ENCODE results near the gene RAB23.
A peak's percentile ranks its signal among the peaks of the same experiment; 100 is the strongest.

RAB23 gene

GRCh38 chr6:57177545-57178265 lies 44.4 kb downstream of the RAB23 start:
- no peak for DNase-seq

GRCh38 chr6:57174511-57174907 lies 47.6 kb downstream of the RAB23 start:
- DNase-seq: no peak

DNA sequence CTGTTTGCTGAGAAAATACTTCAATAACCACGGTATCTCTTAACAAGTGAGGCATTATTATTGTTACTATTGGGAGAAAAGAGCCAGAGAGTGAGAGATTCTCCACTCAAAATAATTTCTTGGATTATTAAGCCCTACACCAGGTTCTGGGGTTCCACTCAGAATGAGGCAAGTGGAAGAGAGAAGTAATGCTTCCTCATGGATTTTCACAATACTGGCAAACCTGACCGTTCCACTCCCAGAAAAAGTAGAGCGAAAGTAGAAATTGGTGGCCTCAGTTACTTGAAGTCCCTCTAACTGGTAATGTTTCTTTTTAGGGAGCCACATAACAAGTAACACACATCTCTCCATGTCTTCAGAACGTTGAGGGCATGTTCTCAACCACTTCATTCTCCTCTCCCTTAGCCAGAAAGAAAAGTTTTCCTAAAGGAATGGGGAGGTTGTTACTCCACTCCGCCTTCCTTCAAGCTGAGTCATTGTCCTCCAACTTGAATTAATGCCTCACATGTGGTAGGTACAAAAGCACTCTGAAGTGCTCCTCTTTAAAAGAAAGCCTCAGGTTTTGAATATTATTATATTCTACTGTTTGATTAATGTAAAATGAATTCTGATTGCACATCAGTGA lies 48.1 kb downstream of the RAB23 start:
- DNase-seq: no peak

DNA sequence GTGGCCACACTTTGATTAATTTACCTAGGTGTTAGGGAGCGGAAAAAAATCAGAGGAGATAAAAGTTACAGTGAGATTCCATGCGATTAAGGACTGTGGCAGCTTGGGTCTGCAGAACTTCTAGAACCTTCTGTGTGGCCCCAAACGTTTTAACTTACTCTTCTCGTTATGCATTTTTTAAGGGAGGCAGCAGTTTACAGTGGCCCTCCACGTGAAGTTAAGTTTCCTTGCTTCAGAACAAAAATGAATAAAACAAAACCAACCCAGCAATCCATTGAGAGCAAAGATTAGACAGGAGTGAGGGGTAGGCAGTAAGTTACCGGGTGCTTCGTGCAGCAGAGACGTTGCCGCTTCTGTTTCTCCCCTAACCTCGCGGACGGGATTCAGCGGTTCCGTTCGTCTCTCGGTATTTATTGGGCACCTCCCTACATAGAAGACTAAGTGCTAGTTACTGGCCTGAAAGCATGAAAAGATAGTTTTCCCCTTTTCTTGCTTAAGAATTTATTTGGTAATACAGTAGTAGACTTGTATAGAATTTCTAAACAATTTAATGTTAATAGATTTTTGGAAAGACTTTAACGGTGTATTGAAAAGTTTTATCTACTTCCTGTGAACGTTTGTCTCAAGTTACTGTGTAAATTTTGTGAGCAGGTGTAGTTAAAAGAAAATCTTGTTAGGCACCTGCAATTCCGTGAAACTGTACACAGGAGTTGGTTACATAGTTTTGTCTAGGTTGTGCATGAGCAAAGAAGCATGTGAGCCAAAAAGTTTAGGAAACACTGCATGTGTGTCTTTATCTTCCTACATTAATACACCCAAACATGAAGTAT lies 48.8 kb downstream of the RAB23 start:
- DNase-seq: peak; percentile 35

DNA sequence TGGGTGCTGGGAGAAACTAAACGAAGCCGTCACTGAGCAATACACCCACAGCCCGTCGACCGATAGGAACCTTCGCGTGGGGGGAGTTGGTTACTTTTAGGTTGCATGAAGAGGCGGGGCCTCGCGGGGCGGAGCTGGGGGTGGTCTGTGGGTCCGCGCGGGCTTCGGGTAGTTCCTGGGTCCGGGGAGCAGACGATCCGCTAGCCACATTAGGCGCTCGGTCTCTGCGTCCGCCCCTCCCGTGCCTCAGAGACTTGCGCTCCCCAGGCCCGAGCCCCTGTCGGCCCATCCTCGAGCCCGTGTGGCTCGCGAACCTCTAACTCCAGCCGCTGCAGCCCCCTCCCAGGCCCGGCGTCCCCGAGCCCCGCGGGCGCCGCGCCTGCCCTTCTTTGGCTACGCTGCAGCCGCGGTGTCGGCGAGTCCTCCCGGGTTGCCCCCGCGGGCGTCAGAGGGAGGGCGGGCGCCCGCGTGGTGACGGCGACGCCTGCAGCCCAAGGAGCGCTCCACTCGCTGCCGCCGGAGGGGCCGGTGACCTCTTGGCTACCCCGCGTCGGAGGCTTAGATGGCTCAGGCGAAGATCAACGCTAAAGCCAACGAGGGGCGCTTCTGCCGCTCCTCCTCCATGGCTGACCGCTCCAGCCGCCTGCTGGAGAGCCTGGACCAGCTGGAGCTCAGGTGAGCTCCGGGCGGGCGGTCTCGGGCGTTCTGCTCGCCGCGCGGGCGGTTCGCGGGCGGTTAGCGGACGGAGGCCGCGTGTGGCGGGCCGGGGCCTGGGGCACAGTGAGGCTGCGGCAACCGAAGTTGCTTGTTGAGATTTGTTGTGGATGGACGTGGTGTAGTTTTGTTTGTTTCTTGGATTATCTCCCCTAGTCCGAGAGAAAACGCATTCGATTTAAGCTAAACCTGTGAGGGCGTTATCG lies 49.7 kb downstream of the RAB23 start, which contains the start of gene BAG2:
BAG2 (plus strand) TSS at position 191 of the 920 bp plus-strand sequence; CDS start at position 563, 372 bp downstream.
- peak; percentile 90 for DNase-seq

- DNase-seq: no peak
Measured at GRCh38 chr6:57165080-57165479, 57.0 kb downstream of the RAB23 start.

- DNase-seq: no peak
Measured at GRCh38 chr6:57163956-57164355, 58.2 kb downstream of the RAB23 start.

DNA sequence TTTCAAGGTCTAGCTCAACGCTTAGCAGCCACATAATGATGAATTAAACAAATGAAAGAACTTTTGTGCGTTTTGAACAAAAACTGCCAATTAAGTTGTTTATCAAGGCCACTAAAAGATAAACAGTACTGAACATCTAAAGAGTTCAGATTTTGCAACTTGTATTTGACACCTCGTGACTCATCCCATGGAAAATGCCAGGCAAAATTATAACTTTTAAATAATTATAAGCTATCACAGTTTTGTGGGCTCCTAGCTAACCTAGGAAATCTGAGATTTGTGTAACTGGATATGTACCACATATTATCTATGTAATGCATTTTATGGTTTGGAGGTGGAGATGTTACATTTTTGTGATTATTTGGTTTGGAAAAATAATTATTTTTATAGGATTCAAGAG lies 59.6 kb downstream of the RAB23 start:
- no peak for DNase-seq

GRCh38 chr6:57162028-57162427 lies 60.1 kb downstream of the RAB23 start:
- no peak for DNase-seq

- no peak for DNase-seq
Measured at GRCh38 chr6:57159127-57159526, 63.0 kb downstream of the RAB23 start.

GRCh38 chr6:57158658-57159057 lies 63.4 kb downstream of the RAB23 start:
- DNase-seq: no peak

- no peak for DNase-seq
Measured at GRCh38 chr6:57147955-57148858, 73.9 kb downstream of the RAB23 start.

GRCh38 chr6:57147401-57147800 lies 74.7 kb downstream of the RAB23 start:
- no peak for DNase-seq

GRCh38 chr6:57143690-57144089 lies 78.4 kb downstream of the RAB23 start:
- DNase-seq: no peak

GRCh38 chr6:57142178-57142525 lies 80.0 kb downstream of the RAB23 start:
- no peak for DNase-seq

DNA sequence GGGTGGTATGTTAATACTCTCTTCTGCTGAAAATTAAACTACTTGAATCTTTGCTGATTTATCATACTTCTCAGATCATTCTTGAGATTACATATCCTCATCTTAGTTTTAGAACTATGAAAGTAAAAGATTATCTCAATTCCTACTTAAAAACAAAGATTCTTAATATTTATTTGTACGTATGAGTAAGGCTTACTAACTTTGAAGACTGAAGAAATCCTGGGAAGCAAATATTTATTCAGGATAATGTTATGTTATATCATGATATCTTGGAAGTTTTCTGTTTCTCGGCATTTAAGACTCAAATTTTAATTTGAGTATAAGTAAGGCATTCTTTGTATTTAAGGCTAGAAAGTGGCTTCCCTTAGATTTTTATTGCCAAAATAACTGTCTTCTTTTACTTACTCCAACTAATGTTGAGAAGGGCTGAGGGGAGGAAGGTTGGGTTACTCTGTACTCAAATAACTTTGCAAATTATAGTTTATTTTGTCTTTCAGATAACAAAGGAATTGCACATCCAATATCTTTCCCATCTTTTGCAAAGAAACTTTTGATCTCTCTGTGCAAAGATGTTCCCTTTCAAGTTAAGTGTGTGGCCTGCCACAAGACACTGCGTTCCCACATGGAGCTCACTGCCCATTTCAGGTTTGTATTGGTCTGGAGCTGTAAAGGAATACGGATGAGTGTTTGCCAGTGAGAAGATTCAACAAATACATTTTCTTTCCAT lies 80.5 kb downstream of the RAB23 start:
- DNase-seq: no peak

- DNase-seq: no peak
Measured at GRCh38 chr6:57138026-57138425, 84.1 kb downstream of the RAB23 start.

GRCh38 chr6:57137350-57137749 lies 84.8 kb downstream of the RAB23 start:
- DNase-seq: no peak
